ENCODE data around the gene TESK2. TPM values are rescaled to one million over a fixed set of nuclear protein-coding genes. Genes with fewer than 3 reads are reported as not detected.

Gene TESK2
- total and polyA plus RNA-seq, 8 donors, result 1.5 to 3.6 (median 2.6) TPM

GRCh38 chr1:45340816-45341466 is 150.0 kb downstream of the TESK2 start:
- DNase-seq, result no peak
- TF ChIP-seq CTCF (IDR thresholded peaks at IDR 0.05), result no peak
- H3K9me3 ChIP-seq, result no peaks in the 10 kb centered on the region
- H3K27ac ChIP-seq, result peak overlapping the region in 1 of 4 donors; percentile 87
- ATAC-seq, result no peak
- intact Hi-C loops (cut with DNase I), result no loop called here
- peak overlapping the region; percentile 58 to 90 (median 78) for H3K4me3 ChIP-seq
- no peaks in the 10 kb centered on the region for H3K27me3 ChIP-seq
- WGBS, 2 donors, result 30 to 40% methylated on average over 6 of the region's 6 CpGs
- H3K4me1 ChIP-seq, result peaks cover 0 to 10% (median 7%) of the 10 kb centered on the region in 3 donors
- H3K36me3 ChIP-seq, result peaks cover 0 to 24% (median 2%) of the 10 kb centered on the region in 3 donors
- no peak for FAIRE-seq

GRCh38 chr1:45339789-45340558 is 151.0 kb downstream of the TESK2 start, which contains the start of the genes MUTYH and TOE1:
TSS of gene MUTYH (minus strand) at chr1:45340440. CDS start at chr1:45334505, 5,935 bp downstream.
TSS of gene TOE1 (plus strand) at chr1:45340170. CDS start at chr1:45340253, 83 bp downstream.
- H3K27ac ChIP-seq, result peak within 1 kb of the TSS; percentile 87 to 99 (median 94)
- peaks cover 0 to 24% (median 2%) of the 10 kb centered on the region in 3 donors for H3K36me3 ChIP-seq
- FAIRE-seq (no peak), ATAC-seq (peak; percentile 95 to 98 (median 96)), DNase-seq (peak; percentile 88 to 97 (median 92))
- intact Hi-C loops (cut with DNase I), result no loop called here
- 0 to 1% methylated on average over 69 to 70 of the region's 70 CpGs for WGBS, 2 donors
- peak within 1 kb of the TSS; percentile 58 to 90 (median 78) for H3K4me3 ChIP-seq
- no peak for TF ChIP-seq CTCF (IDR thresholded peaks at IDR 0.05)
- no peaks in the 10 kb centered on the region for H3K27me3 ChIP-seq
- H3K9me3 ChIP-seq, result no peaks in the 10 kb centered on the region
- peaks cover 0 to 10% (median 7%) of the 10 kb centered on the region in 3 donors for H3K4me1 ChIP-seq

- WGBS, 2 donors, result 92 to 94% methylated on average over 3 of the region's 3 CpGs
- no peak for TF ChIP-seq CTCF (IDR thresholded peaks at IDR 0.05)
- H3K36me3 ChIP-seq, result peaks cover 0 to 16% (median 0%) of the 10 kb centered on the region in 3 donors
- no peak overlapping the region for H3K4me3 ChIP-seq
- H3K9me3 ChIP-seq, result no peaks in the 10 kb centered on the region
- FAIRE-seq, result no peak
- intact Hi-C loops (cut with DNase I), result no loop called here
- no peak for ATAC-seq
- peaks cover 0 to 10% (median 7%) of the 10 kb centered on the region in 3 donors for H3K4me1 ChIP-seq
- no peak overlapping the region for H3K27ac ChIP-seq
- DNase-seq, result no peak
- no peaks in the 10 kb centered on the region for H3K27me3 ChIP-seq
Observed at GRCh38 chr1:45337630-45338325, 153.2 kb downstream of the TESK2 start.

GRCh38 chr1:45335855-45336324 is 155.1 kb downstream of the TESK2 start:
- TF ChIP-seq CTCF (IDR thresholded peaks at IDR 0.05), result no peak
- intact Hi-C loops (cut with DNase I), result no loop called here
- FAIRE-seq (no peak), ATAC-seq (no peak), DNase-seq (no peak)
- 67 to 81% methylated on average over 4 of the region's 4 CpGs for WGBS, 2 donors
- Histone ChIP-seq H3K27me3 (no peaks in the 10 kb centered on the region), H3K36me3 (peaks cover 0 to 10% (median 0%) of the 10 kb centered on the region in 3 donors), H3K4me3 (no peak overlapping the region), H3K9me3 (no peaks in the 10 kb centered on the region), H3K4me1 (peaks cover 0 to 7% (median 2%) of the 10 kb centered on the region in 3 donors), H3K27ac (no peak overlapping the region)

Measured in pancreas (tissue), 10 donors.